GM12878 (cell line): ENCODE data around the gene CHRM5.

Experiments
- CEBPB ChIP-seq, 2 experiments: fragments of 150-350 bp in 1 of 2; IDR thresholded peaks; 2 replicates each; pipeline ENCODE4 v1.6.1; 2012 to 2014; ENCODE audit warnings: low read depth in 2 of 2, low read length in 2 of 2, borderline replicate concordance in 1 of 2, inconsistent platforms in 1 of 2
- EP300 ChIP-seq, 2 experiments: fragments of 150-350 bp in 1 of 2; IDR thresholded peaks; 2 replicates each; pipeline ENCODE4 v1.6.1; 2011 to 2012; ENCODE audit warnings: low read depth in 2 of 2, low read length in 2 of 2, borderline replicate concordance in 1 of 2, improper control_type of control experiment in 1 of 2, inconsistent platforms in 1 of 2; ENCODE audit not compliant: control insufficient read depth in 1 of 2
- HDAC6 ChIP-seq: fragments of 200-600 bp; sonication (generic); IDR thresholded peaks from one replicate; pipeline ENCODE4 v1.8.0; 2017; ENCODE audit warnings: antibody characterized with exemption; ENCODE audit not compliant: unreplicated experiment
- TF ChIP-seq, protein P1 (sequence below): IDR thresholded peaks from 2 replicates; pipeline ENCODE4 v1.6.1; 2011; ENCODE audit warnings: low read depth, low read length, improper control_type of control experiment, borderline replicate concordance

GRCh38 chr15:34011481-34011880 lies 43.2 kb downstream of the CHRM5 start:
- no peak for TF ChIP-seq HDAC6
- no peak for TF ChIP-seq EP300 (IDR thresholded peaks at IDR 0.05; ENCODE audit: borderline replicate concordance in 1 of 2, control insufficient read depth in 1 of 2, low read depth in 2 of 2, low read length in 2 of 2)
- TF ChIP-seq, protein P1, sequence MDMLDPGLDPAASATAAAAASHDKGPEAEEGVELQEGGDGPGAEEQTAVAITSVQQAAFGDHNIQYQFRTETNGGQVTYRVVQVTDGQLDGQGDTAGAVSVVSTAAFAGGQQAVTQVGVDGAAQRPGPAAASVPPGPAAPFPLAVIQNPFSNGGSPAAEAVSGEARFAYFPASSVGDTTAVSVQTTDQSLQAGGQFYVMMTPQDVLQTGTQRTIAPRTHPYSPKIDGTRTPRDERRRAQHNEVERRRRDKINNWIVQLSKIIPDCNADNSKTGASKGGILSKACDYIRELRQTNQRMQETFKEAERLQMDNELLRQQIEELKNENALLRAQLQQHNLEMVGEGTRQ = no peak
- TF ChIP-seq CEBPB (IDR thresholded peaks at IDR 0.05; ENCODE audit: borderline replicate concordance in 1 of 2, low read depth in 2 of 2, low read length in 2 of 2) = no peak
